ENCODE results near the gene SCLY. TPM values are rescaled to one million over a fixed set of nuclear protein-coding genes. Genes with fewer than 3 reads are reported as not detected.

Gene SCLY
- total and polyA plus RNA-seq, 8 donors = 5.4 to 12.8 (median 11.4) TPM

GRCh38 chr2:238134393-238134785 is 73.6 kb downstream of the SCLY start:
- intact Hi-C loops (cut with DNase I; ENCODE audit: low total_unique reads) = no loop called here
- Histone ChIP-seq H3K27me3 (no peaks in the 10 kb centered on the region), H3K9me3 (no peaks in the 10 kb centered on the region), H3K4me1 (peaks cover 0 to 15% (median 9%) of the 10 kb centered on the region in 4 donors), H3K4me3 (no peak overlapping the region), H3K36me3 (no peaks in the 10 kb centered on the region), H3K27ac (no peak overlapping the region)
- TF ChIP-seq POLR2A (IDR thresholded peaks at IDR 0.05) (no peak), POLR2AphosphoS5 (IDR thresholded peaks at IDR 0.05) (no peak), EP300 (IDR thresholded peaks at IDR 0.05) (no peak), CTCF (IDR thresholded peaks at IDR 0.05) (no peak)
- DNase-seq = no peak
- WGBS, 5 donors = 92 to 98% (median 94%) methylated on average over 7 to 11 of the region's 11 CpGs

GRCh38 chr2:238135601-238136150 is 74.9 kb downstream of the SCLY start:
- TF ChIP-seq CTCF (IDR thresholded peaks at IDR 0.05) = no peak
- TF ChIP-seq POLR2A (IDR thresholded peaks at IDR 0.05) = no peak
- TF ChIP-seq POLR2AphosphoS5 (IDR thresholded peaks at IDR 0.05) = no peak
- TF ChIP-seq EP300 (IDR thresholded peaks at IDR 0.05) = no peak
- Histone ChIP-seq H3K36me3 (no peaks in the 10 kb centered on the region), H3K9me3 (no peaks in the 10 kb centered on the region), H3K27ac (no peak overlapping the region), H3K4me1 (peaks cover 0 to 20% (median 9%) of the 10 kb centered on the region in 4 donors), H3K4me3 (no peak overlapping the region), H3K27me3 (no peaks in the 10 kb centered on the region)
- no peak for DNase-seq
- WGBS, 5 donors = 85 to 88% (median 87%) methylated on average over 14 to 15 of the region's 15 CpGs
- intact Hi-C loops (cut with DNase I; ENCODE audit: low total_unique reads) = no loop called here

- WGBS, 5 donors = 78 to 81% (median 80%) methylated on average over 13 to 14 of the region's 14 CpGs
- no peak for DNase-seq
- no peak overlapping the region for H3K27ac ChIP-seq
- no peaks in the 10 kb centered on the region for H3K9me3 ChIP-seq
- TF ChIP-seq CTCF (IDR thresholded peaks at IDR 0.05) = no peak
- no peak for TF ChIP-seq POLR2AphosphoS5 (IDR thresholded peaks at IDR 0.05)
- TF ChIP-seq EP300 (IDR thresholded peaks at IDR 0.05) = no peak
- TF ChIP-seq POLR2A (IDR thresholded peaks at IDR 0.05) = no peak
- peaks cover 8 to 30% (median 16%) of the 10 kb centered on the region in 4 donors for H3K4me1 ChIP-seq
- H3K4me3 ChIP-seq = no peak overlapping the region
- intact Hi-C loops (cut with DNase I; ENCODE audit: low total_unique reads) = no loop called here
- H3K36me3 ChIP-seq = no peaks in the 10 kb centered on the region
- H3K27me3 ChIP-seq = no peaks in the 10 kb centered on the region
These were observed 76.2 kb downstream of the SCLY start for GRCh38 chr2:238136820-238137537.

GRCh38 chr2:238137885-238138284 is 77.1 kb downstream of the SCLY start:
- Histone ChIP-seq H3K4me3 (no peak overlapping the region), H3K4me1 (peaks cover 8 to 39% (median 22%) of the 10 kb centered on the region in 4 donors), H3K27ac (no peak overlapping the region), H3K9me3 (no peaks in the 10 kb centered on the region), H3K36me3 (no peaks in the 10 kb centered on the region), H3K27me3 (no peaks in the 10 kb centered on the region)
- intact Hi-C loops (cut with DNase I; ENCODE audit: low total_unique reads) = no loop called here
- no peak for TF ChIP-seq POLR2AphosphoS5 (IDR thresholded peaks at IDR 0.05)
- no peak for TF ChIP-seq CTCF (IDR thresholded peaks at IDR 0.05)
- TF ChIP-seq POLR2A (IDR thresholded peaks at IDR 0.05) = no peak
- TF ChIP-seq EP300 (IDR thresholded peaks at IDR 0.05) = no peak
- WGBS, 5 donors = 87 to 95% (median 93%) methylated on average over 7 to 13 of the region's 13 CpGs
- DNase-seq = no peak
